HG03108 (cell line): ENCODE data around the gene DPP6.

Source experiments
- ATAC-seq: cut with Tn5 transposase; IDR thresholded peaks from one replicate; pipeline ENCODE4 v1.9.1; 2021; ENCODE audit warnings: moderate library complexity; ENCODE audit not compliant: unreplicated experiment

DPP6 gene

DNA sequence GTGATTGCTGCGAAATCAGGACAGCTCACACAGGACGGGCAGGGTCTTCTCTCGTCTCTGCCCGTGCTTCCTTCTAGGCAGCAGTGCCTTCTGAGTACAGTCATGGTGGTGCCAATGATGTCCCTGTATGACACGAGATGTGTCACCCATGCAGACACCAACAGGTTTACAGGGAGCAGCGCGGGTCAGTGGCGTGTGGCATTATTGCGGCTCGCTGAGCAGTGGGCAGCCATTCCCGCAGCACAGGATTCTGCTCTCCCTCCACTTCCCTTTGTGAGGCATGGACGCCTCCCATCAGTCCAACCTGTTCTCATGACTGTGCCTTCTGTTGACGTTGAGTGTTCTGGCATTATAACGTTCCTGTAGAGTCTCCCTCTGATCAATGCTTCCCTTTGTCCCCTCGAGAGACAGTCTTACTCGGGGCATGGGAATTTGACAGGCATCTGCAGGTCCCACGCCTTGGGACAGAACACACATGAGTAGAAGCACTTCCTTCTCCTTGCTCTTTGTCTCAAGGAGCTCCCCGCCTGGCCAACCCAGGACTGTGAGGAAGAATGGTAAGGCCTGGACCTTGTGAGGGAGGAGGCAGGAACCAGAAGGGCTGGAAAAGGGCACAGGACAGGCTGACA, 731.2 kb downstream of the DPP6 start:
- ATAC-seq = no peak

DNA sequence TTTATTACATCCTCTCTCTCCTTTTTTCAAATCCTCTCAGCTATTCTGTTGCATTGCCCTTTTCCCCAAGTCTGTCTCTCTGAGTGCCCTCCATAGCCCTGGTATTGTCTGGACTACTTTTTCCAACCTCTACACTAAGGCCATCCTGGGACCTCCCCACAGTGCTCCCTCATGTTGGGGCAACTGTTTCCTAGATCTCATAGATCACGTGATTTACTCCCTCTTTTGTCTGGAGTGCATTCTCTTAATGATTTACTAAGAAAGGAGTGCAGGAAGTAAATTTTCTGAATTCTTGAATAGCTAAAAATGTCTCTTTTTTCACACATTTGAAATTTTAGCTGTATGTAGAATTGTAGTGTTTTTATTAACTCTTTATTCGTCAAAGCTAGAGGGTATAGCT, 733.7 kb downstream of the DPP6 start:
- ATAC-seq = no peak

DNA sequence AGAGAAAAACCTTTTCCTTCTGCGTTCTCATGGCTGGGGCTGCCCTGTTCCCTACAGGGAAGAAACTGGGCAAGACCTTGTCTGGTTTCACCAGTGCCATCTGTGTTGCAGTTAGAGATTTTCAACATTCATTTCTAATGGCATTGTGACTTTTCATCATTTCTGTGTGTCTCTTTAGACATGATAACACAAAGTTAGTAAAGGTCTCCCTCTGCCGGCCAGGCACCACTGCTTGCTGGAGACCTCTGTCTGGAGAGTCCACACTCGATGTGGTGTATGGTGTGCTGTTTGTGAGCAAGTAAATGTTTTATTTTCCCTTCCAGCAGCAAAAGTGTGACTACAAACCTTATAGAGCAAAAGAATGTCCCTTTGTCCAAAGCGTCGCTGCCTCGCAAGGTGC, 737.2 kb downstream of the DPP6 start:
- no peak for ATAC-seq

DNA sequence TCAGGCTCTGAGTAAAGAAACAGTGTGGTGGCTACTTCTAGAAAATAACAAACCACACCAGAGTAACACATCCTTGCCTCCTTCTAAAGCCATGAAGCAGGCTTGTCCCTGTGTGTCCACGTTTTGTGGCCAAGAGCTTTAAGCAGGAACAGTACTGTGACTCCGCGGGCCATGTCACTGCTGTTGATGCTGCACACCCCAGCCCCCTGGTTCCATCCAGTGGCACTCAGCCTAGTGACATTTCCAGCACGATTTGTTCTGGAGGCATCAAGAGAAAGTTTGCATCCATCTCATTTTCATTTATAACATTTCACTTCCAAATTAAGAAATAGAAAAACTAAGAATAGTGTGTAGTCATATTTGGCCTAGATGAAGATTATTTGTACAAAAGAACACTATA, 739.4 kb downstream of the DPP6 start:
- no peak for ATAC-seq

DNA sequence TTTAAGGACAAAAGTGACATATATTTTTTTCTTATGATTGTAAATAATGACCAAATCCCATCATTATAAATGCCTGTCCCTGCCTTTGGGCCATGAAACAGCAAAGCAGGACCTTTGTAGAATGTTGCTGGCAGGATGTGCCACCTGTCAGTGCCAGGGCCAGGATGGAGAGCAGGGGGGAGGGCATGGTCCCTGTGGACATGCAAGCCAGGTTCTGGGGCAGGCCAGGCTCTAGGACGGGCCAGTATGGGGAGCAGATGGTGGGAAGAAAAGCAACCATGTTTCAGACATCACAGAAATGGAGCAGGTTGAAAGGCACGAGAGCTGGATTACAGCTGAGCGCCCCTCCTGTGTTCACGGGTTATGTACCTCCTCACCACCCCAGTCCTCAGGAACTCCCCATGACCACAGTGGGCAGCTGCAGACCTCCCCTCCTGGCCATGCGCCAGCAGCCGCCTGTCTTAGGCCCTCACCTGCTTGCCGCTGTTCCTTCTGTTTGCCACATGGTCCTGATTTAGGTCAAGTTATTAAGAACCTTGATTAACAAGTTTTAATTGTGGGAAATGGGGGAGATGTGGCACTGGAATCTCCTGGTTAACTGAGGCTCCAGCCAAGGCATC, 740.3 kb downstream of the DPP6 start:
- no peak for ATAC-seq

DNA sequence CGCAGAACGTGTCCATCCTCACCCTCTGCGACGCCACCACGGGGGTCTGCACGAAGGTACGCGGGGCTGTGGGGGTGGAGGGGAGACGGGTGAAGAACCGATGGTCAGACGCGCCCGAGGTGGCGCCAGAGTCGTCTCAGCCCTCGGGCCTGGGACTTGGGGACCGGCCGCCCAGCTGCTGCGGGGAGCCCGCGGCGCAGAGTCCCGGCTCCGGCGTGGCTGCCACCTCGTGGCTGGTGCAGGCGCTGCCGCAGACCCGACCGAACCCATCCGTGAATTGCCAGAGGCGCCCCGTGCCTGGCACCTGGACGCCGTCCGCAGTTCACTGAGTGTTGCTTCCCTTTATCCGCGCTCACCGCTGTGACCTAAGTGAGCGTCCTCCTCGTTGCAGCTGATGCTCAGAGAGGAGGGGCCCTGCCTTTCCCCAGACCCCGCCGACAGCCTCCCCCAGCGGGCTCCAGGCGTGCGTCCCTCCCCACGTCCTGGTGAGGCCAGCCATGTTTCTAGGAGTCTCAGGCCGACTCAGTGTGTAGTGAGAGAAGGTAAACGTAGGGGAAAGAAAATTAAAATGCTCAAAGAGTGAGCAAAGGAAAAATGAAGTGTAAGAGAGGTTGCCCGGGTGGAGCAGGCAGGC, 742.1 kb downstream of the DPP6 start:
- ATAC-seq = no peak

DNA sequence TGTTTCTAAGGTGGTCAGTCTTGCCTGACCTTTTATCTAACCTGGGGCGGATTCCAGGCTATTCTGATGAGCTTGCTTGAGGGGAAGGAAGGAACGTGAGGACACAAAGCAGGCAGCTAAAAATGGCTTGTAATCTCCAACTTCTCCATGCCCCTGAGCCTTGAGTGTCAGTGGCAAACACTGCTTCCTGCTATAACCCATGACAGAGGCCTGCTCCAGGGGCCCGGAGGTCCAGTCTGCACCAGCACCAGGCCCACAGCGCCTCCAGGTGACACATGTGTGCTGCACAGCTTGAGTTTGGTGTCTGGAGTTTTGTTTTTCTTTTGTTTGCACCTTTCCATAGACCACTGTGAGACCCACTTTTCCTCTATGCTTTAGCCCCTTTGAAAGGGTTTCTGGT, 742.8 kb downstream of the DPP6 start:
- ATAC-seq = no peak

DNA sequence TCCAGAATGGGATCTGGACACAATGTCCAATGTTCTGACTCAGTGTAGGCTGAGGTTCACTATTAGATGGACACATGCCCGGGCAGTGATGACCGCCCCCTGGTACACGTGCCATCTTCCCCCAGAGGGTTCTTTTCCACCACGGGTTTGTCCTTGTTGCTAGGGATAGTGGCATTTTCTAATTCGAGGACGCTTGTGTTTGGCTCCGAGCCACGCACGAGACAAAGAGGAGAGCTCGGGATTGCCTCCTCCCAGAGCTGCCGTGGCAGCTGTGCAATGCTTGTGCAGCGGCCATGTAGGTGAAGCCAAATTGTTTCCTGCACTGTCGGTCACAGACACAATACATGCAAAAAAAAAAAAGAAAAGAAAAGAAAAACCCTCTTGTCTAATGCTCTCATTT, 743.2 kb downstream of the DPP6 start:
- ATAC-seq = no peak

DNA sequence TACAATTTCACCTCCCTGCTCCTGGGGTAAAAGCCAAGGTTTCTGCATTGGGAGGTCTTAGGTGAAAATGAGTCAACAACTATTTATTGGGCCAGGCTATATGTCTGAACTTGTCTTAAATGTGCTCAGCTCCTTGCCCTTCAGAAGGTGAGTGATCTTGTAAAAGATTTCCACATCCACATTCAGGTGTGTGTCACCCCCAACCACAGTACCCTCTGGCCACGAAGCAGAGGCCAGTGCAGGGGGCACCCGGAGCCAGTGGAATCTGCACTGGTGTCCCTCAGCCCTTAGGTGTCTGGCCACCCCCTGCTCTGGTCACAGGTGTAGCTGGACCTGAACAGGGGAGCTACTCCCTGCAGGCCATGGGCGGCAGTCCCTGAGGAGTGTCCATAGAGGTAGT, 752.3 kb downstream of the DPP6 start:
- no peak for ATAC-seq

DNA sequence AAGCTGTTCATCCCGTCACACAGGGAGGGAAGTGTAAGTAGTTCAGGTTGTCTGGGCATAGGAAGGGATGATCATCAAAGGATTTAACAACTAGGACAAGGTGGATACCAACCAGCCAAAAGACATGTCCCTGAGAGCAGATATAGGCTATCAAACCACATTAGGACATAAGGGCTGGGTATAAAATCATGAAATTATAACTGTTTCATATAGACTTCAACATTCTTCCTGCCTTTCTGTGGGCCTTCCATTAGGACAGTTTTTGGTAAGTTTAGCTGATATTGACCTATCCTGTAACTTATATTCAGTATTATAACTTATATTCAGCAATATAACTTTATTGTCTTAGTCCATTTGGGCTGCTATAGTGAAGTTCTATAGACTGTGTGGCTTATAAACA, 759.8 kb downstream of the DPP6 start:
- no peak for ATAC-seq

DNA sequence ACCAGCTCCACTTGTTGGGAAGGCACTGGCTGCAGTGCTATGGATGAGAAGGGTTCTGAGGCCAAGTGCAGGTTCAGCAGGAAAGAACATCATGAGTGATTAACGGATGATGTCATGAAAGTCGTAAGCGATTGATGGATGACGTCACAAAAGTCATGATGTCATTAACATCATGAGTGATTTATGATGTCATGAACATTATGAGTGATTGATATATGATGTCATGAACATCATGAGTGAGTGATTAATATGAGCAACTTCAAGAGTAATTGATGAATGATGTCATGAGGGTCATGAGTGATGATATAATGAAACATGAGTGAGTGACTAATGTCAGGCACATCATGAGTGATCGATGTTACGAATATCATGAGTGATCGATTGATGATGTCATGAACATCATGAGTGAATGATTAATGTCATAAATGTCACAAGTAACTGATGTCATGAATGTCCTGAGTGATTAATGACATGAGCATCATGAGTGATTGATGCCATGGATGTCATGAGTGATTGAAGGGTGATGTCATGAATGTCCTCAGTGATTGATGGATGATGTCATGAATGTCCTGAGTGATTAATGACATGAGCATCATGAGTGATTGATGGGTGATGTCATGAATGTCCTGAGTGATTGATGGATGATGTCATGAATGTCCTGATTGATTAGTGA, 765.2 kb downstream of the DPP6 start:
- ATAC-seq = no peak

DNA sequence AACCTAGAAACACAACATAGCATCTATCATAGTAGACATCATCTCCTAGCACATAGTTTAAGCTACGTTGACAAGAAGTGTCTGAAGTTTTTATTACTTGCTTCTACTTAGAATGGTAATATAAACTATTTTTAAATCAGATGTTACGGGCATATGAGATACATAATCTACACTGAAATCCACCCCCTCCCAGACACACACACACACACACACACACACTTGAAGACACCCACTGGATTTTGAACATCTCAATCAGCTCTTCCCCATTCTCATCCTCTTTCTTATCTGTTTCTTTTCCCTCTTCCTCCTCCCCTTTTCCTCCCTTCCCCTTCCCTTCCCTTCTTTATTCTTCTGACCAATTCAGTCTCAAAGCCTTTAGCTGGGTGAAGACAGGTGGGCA, 774.8 kb downstream of the DPP6 start:
- ATAC-seq = no peak

DNA sequence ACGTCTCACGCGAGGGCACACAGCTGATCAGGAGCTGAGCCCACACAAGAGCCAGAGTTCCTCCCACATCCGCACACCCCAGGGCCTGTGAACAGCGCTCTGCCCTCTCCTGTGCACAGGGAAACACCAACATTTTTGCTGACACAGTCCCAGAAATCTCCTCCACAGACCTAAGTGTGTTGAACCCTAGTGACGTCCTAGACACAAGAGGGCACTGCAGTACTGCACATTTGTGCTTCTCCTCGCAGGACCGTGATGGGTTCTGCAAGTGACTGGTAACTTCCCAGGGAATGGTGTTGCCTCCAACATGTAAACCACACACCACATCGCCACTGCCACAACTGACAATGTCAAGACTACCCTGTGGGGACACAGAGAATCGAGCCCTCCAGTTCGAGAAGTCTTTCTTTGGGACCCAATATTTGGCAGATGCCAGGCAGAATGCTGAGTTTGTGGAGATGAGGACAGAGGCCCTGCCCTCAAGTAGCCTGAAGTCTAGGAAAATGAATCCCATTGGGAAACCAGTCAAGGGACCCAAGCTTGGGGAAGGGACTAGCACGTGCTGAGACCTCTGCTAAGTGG, 780.5 kb downstream of the DPP6 start:
- no peak for ATAC-seq

DNA sequence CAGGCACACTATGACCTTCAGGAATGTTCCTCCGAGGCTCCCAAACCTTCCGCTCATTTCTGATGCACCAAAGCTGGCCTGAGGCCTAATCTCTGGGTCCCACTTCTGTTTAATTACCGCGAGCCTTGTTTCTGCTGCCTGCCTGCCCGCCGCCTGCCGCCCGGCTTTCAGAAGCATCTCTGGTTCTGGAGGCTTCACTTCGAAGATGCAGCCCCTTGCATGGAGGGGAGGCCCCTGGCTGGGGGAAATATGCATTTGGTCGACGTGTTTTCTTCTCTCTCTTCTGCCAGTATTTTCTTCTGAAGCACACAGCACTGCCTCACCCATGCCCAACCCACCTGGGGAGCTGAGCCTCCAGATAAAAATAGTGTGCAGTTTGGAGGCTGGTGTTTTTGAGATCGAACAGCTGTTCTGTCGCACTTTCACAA, 783.8 kb downstream of the DPP6 start:
- no peak for ATAC-seq

DNA sequence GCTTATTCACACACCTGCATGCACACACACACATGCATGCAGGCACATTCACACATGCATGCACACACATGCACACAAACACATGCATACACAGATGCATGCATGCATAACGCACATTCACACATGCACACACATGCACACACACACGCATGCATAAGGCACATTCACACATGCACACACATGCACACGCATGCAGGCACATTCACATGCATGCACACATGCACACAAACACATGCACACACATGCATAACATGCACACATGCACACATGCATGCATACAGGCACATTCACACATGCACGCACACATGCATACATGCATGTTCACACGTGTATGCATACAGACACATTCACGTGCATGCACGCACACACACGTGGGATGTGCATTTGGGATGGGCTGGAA, 784.9 kb downstream of the DPP6 start:
- no peak for ATAC-seq

DNA sequence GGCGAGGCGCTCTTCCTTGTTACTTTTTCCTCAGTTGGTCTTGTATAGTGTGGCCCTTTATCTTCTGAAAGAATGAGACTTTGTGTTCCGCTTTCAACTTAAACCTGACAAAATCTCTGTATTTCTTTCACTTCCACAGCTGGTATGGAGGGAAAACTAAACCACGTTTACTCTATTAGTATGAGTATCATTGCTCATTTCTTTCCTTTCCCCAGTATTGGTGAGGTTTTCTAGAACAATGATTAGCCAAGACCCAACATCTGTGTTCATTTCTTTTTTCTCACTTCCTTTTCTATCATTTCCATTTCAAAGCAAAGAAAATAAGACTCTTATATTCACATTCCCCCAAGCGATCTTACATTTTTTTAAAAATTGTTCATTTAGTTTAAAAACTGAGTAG, 785.4 kb downstream of the DPP6 start:
- peak; percentile 93 for ATAC-seq

DNA sequence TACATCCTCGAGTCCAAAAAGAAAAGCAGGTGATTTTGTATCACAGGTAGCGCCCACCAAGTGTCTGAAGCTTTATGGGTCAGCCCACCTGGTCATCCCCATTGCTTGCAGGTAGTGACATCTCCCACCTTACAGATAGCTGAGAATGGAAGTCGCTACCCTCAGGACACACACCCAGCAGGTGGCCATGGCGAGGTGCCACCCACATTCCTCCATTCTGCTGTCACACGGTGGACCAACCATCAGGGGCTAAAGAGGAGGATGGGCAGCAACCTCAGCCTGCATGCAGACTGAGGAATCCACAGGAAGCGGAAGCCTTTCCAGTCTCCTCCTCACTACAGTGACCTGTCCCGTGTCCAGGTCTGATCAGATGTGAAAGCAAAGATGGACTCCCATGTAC, 787.9 kb downstream of the DPP6 start:
- no peak for ATAC-seq

DNA sequence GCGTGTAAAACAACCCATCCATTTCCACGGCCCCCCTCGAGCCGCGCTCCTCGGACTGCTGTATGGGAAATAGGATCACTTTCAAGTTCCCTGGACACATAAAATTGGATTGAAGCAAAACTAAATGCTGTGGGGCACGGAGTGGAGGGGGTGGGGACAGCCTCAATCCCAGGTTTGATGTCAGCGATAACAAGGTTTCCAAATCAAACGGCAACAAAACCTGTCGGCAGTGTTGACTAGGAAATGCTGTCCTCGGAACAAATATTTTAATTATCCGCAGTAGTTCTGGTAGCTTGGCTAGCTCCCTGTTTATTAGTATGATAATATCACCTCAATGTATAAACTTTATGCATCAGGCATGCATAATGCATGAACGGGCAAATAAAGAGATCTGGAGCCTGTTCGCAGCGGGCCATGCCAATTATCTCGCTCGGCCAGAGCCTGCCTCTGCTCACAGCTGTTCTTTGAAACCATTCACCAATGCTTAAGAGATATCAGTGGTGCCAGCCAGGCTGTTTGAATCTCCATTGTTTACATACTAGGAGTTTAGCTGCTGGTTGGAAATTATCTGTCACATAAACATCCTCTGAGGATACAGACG, 789.6 kb downstream of the DPP6 start:
- ATAC-seq = no peak

DNA sequence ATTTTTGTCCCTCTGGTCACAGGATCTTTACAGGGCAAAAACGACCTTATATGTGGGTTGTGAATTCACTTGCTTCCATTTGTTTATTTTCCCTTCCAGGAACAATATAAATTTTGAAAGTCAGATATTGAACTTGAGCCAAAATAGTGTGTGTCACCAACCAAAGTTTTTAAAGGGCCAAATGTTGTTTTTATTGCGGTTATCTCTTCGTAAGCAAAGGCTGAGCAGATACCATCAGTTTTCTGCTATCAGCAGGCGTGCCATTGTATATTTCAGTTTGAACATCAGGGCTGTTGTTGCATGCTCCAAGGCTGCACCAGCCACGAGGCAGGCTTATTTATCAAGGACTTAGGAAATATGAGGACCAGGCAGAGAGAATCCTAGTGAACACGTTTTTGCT, 790.4 kb downstream of the DPP6 start:
- ATAC-seq = no peak

DNA sequence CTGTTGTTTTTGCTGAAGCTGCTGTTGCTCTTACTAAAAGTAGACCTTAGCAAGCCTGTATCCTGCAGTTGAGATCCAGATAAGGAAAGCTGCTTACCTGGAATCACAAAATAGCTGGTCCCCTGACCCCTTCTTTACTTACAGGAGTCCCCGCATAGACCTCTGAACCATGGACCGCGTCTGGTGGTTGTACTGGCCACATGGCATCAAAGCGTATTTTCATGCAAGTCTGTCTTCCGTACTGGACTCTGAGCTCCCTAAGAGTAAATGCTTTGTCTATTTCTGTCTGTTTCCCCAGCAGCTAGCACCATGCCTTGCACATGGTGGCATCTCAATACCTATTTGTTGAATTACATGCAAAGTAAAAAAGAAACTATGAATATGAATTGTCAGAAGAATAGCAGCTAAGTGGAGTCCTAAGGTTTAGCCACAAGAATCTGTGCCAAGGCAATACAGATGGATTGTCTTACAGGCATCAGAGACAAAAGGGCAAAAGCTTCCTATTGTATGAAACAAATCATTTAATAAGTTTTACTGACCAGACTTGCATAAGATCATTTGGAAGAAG, 791.6 kb downstream of the DPP6 start:
- ATAC-seq = no peak

DNA sequence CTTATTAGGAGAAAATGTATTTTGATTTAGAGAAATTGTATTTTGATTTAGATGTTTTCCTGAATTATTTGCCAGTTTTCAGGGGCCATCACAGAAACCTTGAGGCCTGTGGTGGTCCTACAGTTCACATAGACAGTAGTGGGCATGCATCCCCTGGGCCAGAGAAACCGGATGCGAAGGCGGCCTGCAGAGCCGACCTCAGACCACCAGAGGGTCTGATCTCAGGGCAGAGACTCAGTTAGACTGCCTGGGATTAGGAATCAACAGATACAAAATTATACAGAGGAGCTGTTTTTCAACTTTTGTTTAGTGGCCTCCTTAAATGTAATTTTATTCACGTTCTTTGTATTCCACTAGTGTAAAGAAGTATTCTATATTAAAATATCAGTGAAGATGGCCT, 792.3 kb downstream of the DPP6 start:
- ATAC-seq = no peak
